ENCODE data around the gene CHAF1B.

CHAF1B gene

GRCh38 chr21:36465478-36465877 lies 80.3 kb downstream of the CHAF1B start:
- no peak for DNase-seq

- no peak for DNase-seq
Measured at GRCh38 chr21:36466061-36466511, 80.9 kb downstream of the CHAF1B start.

All from amniotic stem cell (primary cell).